GM18861 (cell line): Measurements from ENCODE around the gene DDO.
"Not testable (repeated sequence)": the region's sequence is repeated elsewhere in the genome, so short reads cannot be mapped to it uniquely, and the experiment has no call there.

Experiments used
- ATAC-seq: cut with Tn5 transposase; IDR thresholded peaks from one replicate; pipeline ENCODE4 v1.9.1; 2021; ENCODE audit not compliant: unreplicated experiment

The DDO gene, protein sequence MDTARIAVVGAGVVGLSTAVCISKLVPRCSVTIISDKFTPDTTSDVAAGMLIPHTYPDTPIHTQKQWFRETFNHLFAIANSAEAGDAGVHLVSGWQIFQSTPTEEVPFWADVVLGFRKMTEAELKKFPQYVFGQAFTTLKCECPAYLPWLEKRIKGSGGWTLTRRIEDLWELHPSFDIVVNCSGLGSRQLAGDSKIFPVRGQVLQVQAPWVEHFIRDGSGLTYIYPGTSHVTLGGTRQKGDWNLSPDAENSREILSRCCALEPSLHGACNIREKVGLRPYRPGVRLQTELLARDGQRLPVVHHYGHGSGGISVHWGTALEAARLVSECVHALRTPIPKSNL

GRCh38 chr6:110415086-110415916 is at the start of gene DDO:
DDO (minus strand) TSS chr6:110415575; CDS start chr6:110413462, 2,113 bp downstream.
- no peak for ATAC-seq

- no peak for ATAC-seq
Measured at GRCh38 chr6:110462884-110463481, 47.6 kb upstream of the DDO start.

DNA sequence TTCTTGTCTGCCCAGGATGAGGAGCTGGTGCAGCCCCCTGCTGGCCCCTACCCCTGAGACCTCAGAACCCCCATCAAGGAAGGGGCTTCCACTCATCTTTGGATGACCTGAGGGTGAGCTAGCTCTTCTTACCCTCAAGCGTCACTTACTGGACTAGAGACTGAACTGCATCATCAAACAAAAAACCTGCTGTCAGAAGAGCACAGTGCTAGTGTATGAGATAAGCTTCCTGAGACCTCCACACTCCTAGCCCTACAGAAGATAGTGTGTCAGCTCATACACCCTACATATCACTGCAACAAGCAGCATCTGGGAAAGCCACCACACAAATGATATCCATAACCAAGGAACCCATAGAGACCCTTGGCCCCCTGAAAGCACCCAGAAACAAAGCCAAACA is 46.0 kb upstream of the DDO start:
- no peak for ATAC-seq

- no peak for ATAC-seq
Measured at GRCh38 chr6:110459137-110459536, 43.8 kb upstream of the DDO start.

GRCh38 chr6:110458476-110458875 is 43.1 kb upstream of the DDO start:
- no peak for ATAC-seq

DNA sequence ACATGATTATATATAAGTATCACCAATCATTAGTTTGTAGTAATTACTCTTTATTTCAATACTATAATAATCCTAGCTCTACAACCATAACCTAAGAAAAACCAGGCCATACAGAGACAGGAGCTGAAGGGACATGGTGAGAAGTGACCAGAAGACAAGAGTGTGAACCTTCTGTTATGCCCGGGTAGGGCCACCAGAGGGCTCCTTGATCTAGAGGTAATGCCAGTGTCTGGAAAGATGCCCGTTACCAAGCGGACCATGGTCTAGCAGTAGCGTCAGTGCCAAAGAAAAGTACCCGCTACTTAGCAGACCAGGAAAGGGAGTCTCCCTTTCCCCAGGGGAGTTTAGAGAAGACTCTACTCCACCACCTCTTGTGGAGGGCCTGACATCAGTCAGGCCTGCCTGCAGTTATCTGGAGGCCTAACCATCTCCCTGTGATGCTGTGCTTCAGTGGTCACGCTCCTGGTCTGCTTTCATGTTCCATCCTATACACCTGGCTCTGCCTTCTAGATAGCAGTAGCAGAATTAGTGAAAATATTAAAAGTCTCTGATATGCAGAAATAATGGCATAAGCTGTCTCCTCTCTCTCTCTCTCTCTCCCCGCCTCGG is 42.3 kb upstream of the DDO start:
- not testable (repeated sequence) for ATAC-seq

GRCh38 chr6:110456694-110457093 is 41.3 kb upstream of the DDO start:
- no peak for ATAC-seq

DNA sequence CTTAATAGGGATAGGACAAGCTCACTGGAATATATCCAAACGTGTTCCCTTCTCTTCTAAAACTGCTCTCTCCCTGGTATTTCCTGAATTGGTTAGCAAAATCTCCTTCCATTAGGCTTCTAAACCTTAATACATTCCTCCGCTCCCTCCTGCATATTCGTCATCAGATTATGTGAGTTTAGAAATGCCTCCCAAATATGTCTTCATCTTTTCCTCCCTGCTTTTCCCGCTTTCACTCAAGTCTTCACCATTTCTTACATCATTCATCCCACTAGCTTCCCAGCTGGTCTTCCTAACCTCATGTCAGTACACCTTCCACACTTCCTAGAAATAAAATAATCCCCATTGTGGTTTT is 34.1 kb upstream of the DDO start:
- no peak for ATAC-seq

- no peak for ATAC-seq
Measured at GRCh38 chr6:110448846-110449540, 33.6 kb upstream of the DDO start.

DNA sequence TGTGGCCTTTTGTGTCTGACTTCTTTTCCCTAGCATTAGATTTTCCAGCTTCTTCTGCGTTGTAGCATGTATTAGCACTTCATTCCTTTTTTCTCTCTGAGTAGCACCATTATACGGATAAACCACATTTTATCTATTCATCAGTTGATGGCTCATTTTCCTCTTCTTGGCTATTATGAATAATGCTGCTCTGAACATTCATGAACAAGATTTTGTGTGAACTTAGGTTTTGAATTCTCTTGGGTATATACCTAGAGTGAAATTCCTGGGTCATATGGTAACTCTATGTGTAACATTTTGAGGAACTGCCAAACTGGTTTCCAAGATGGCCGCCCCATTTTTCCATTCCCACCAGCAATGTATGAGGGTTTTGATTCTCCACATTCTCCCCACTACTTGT is 32.4 kb upstream of the DDO start:
- ATAC-seq, result no peak

GRCh38 chr6:110446405-110446804 is 31.0 kb upstream of the DDO start:
- ATAC-seq, result no peak

DNA sequence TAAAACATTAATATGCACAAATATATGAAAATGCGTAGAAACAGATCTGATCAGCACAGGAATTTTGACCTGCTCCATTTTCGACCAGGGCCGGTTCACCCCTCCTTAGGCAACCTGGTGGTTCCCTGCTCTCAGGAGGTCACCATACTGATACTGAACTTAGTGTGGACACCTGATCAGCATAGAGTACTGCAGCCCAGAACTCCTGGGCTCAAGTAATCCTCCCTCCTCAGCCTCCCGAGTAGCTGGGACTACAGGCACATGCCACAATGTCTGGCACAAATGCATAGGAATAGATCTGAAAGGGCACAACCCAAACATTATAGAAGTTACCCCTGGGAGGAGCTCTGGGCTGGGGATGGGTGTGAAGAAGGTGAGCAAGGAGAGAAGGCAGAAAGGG is 24.7 kb upstream of the DDO start:
- ATAC-seq, result no peak

DNA sequence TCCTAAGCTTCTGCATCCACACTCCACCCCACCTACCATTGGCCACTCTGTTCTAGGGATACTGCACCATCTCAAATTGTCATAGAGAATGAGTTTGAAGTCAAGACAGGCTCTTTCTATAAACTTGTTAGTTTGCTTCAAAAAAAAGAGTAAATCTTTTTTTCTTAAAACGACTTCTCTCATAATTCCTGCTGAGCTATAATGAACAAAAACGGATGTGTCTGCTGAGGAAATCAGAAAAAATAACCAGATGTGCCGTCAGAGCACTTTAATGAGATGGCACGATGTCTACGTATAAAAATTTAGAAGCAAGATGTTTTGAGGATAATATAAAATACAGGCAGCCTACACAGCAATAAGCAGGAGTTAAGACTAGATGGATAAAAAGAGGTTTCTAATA is 24.0 kb upstream of the DDO start:
- ATAC-seq, result no peak

DNA sequence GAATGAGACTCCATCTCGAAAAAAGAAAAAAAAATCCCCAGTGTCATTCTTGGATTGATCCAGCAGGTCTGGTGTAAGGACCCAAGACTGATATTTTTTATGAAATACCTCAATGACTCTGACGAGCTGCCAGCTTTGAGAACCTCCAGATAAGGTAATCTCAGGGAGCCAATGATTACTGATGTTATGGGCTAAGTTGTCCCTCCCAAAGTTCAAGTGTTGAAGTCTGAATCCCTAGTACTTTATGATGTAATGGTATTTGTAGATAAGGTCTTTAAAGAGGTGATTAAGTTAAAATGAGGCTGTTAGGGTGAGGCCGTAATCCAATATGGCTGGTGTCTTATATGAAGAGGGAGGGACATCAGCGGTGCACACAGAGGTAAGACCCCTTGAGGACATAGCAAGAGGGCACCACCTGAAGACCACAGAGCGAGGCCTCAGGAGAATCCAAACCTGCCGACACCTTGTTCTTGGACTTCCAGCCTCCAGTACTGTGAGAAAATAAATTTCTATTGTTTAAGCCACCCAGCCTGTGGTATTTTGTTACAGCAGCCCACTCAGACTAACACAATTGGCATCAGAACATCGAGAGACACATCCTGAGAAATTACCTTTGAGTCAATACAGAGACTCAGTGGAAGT is 19.7 kb upstream of the DDO start:
- ATAC-seq, result no peak

DNA sequence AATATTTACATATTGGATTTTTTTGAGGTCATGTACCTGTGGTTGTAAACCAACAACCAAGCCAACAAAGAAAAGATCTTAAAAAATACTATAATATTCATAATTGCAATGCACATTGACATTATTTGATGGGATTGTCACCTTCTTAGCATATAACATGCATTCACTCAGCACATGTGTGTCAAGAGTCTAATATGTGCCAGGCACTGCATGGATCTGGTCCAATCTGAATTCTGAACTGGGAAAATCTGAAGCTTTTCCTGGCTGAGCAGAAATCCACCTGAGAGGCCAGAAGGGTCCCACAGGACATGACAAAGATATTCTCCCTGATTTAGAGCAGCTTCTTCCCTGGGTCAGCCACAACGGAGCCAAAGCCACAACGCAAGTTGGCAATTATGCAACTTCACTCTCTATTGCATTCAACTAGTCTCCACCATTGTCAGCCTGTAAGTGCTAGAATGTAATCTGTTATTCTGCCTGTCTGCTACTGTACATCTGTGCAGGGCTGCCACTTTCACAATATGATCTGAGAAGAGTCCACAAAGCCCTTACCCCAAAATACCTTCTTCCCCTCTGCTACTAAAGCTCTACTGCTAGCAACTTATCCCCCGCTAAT is 17.0 kb upstream of the DDO start:
- ATAC-seq, result no peak

DNA sequence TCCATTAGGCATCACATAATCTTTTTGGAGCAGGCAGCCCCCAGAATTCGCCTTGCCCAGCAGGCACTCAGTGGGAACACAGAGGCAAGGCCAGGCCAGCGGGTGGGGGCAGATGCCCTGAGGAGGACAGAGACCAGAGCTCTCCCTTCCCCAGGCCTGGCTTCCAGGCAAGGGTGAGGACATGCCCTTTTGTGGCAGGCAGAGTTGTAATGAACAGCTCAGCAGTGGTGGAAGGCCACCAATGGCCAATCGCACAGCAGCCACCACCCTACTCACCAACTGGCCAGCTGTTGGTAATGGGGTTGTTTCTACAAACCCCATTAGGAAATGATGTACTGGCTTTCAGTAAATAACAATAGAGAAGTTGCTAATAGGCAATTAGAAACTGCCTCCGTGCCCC is 15.4 kb upstream of the DDO start:
- no peak for ATAC-seq

GRCh38 chr6:110430236-110430635 is 14.9 kb upstream of the DDO start:
- ATAC-seq, result no peak

DNA sequence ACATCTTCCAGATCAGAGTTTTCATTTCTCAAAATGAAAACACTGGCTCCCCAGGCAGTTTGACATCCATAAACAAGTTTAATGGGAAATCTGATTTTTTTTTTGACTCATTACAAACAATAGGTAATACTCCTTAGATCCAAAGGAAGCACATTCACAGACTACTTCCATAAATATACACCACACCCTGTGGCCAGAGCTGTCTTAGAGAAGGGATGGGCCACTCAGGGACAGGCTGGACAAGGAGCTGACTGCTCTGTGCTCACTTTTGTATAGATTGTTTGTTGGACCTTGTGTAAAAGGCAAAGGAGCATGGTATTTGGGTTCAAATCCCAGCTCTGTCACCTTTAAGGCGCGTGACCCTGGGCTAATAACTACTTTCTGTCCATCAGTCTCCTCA is 12.8 kb upstream of the DDO start:
- ATAC-seq, result no peak

GRCh38 chr6:110425816-110426215 is 10.4 kb upstream of the DDO start:
- ATAC-seq, result no peak

GRCh38 chr6:110422444-110422822 is 7.1 kb upstream of the DDO start:
- ATAC-seq, result no peak
